NB4 (cell line): ENCODE results near the gene CDH23.

Experiments
- DNase-seq: peaks from one replicate; pipeline ENCODE4 v3.0.0; 2010; ENCODE audit warnings: low read depth
- H3K4me3 ChIP-seq: one replicate; pipeline ENCODE4 v1.5.1; 2011; ENCODE audit warnings: mild to moderate bottlenecking, low read depth, low read length, moderate library complexity
- MYC ChIP-seq: IDR thresholded peaks from 2 replicates; pipeline ENCODE4 v1.6.1; 2011; ENCODE audit warnings: low read depth, low read length
- POLR2A ChIP-seq: IDR thresholded peaks from 2 replicates; pipeline ENCODE4 v1.6.1; 2011; ENCODE audit warnings: mild to moderate bottlenecking; ENCODE audit not compliant: insufficient read length; ENCODE audit errors: extremely low read depth
- TF ChIP-seq, protein P1 (sequence below): IDR thresholded peaks from 2 replicates; pipeline ENCODE4 v1.6.1; 2011; ENCODE audit warnings: low read depth, low read length
- TF ChIP-seq, protein P2 (sequence below): IDR thresholded peaks from one replicate; pipeline ENCODE4 v1.5.1; 2012; ENCODE audit warnings: low read depth, low read length

Gene CDH23

DNA sequence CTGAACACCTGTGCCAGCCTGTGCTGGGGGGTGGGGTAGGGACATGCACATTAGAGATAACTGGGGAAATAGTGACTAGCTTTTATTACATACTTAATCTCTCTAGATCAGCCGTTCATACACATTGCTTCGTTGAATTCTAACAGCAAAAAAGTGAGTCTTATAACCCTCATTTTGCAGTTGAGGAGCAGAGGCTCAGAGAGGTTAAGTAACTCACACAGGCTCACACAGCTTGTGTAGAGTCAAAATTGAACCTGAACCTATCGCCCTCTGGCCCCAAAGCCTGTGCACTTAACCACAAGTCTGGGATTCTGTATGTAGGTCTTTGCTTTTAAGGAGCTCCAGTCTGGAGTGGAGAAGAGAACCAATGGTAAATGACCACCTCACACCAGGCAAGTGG, 59.9 kb downstream of the CDH23 start:
- no peak overlapping the region for H3K4me3 ChIP-seq
- TF ChIP-seq, protein P1, sequence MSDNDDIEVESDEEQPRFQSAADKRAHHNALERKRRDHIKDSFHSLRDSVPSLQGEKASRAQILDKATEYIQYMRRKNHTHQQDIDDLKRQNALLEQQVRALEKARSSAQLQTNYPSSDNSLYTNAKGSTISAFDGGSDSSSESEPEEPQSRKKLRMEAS = no peak
- TF ChIP-seq POLR2A (no peak), MYC (no peak)
- TF ChIP-seq, protein P2, sequence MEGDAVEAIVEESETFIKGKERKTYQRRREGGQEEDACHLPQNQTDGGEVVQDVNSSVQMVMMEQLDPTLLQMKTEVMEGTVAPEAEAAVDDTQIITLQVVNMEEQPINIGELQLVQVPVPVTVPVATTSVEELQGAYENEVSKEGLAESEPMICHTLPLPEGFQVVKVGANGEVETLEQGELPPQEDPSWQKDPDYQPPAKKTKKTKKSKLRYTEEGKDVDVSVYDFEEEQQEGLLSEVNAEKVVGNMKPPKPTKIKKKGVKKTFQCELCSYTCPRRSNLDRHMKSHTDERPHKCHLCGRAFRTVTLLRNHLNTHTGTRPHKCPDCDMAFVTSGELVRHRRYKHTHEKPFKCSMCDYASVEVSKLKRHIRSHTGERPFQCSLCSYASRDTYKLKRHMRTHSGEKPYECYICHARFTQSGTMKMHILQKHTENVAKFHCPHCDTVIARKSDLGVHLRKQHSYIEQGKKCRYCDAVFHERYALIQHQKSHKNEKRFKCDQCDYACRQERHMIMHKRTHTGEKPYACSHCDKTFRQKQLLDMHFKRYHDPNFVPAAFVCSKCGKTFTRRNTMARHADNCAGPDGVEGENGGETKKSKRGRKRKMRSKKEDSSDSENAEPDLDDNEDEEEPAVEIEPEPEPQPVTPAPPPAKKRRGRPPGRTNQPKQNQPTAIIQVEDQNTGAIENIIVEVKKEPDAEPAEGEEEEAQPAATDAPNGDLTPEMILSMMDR = no peak
- DNase-seq = no peak

DNA sequence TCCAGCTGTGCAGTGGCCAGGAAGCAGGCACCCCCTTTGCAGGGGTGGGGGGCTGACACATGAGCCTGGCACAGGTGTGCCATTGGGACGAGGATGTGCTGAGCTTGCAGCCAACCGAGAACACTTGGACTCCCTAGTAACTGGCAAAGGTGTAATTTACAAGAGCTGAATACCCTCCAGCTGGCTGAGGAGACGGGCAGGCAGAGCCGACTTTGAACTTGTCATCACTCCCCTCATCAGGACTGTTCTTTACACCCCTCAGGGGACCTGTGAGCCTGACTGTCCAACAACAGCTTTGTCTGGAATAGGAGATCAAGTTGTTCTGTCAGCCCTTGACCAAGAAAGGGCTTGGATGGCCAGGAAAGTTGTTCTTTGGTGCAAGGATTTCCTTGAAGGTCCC, 61.2 kb downstream of the CDH23 start:
- TF ChIP-seq POLR2A (no peak), MYC (no peak)
- TF ChIP-seq, protein P2 = no peak
- TF ChIP-seq, protein P1 = no peak
- no peak for DNase-seq
- H3K4me3 ChIP-seq = no peak overlapping the region

DNA sequence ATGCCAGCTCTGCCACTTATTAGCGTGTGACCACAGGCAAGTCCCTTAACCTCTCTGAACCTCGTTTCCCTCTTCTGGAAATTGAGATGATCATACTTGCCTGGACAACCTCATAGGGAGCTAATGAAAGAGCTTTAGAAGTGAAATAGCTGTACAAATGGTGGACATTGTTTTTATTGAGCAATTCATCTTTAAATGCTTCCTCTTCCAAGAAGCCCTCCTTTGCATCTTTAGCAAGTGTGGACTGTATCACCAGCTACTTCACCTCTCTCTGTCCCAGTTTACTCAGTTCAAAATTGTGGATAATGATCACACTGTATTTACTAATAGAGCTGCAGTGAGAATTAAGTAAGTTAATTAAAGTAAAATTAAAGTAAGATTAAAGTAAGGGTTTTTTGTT, 61.7 kb downstream of the CDH23 start:
- DNase-seq = no peak
- H3K4me3 ChIP-seq = no peak overlapping the region
- TF ChIP-seq, protein P2 = no peak
- TF ChIP-seq, protein P1 = no peak
- no peak for TF ChIP-seq POLR2A
- no peak for TF ChIP-seq MYC

DNA sequence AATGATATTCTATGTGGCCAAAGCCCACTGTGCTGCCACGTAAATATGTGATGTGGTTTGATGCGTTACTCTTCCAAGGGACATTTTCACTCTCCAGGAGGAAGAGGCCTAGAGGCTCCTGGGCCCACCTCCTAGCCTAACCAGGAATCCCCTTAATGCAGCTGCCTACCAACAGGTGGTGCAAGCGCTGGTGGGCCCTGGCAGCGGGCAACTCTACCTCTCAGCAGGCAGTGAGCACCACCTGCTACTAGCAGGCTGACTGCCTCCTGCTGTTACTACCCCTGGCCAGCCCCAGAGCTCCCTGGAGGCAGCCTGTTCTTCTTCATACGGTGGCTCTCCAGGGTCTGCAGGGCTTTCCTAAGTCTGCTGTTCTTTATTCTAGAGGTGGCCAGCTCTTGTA, 62.8 kb downstream of the CDH23 start:
- TF ChIP-seq, protein P2 = no peak
- TF ChIP-seq MYC (no peak), POLR2A (no peak)
- TF ChIP-seq, protein P1 = no peak
- H3K4me3 ChIP-seq = no peak overlapping the region
- DNase-seq = no peak

DNA sequence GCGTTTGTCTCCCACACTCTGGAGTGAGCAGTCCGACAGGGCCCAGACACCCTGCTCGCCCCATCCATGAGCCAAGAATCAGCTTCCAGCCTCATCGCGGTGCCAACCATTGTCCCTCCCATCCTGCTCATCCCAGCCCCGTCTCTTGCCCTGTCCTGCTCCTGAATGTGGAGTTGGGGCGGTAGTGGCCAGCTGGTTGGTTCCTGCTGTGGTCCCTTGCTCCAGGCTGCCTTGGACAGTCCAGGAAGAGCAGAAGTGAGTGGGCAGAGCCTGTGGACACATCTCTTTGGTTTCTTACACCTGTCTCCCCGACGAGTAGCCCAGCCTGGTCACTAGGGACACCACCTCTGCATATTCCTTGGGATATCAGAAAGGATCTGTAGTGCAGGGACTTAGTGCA, 63.9 kb downstream of the CDH23 start:
- TF ChIP-seq POLR2A = no peak
- TF ChIP-seq, protein P1 = no peak
- TF ChIP-seq, protein P2 = no peak
- DNase-seq = no peak
- no peak overlapping the region for H3K4me3 ChIP-seq

DNA sequence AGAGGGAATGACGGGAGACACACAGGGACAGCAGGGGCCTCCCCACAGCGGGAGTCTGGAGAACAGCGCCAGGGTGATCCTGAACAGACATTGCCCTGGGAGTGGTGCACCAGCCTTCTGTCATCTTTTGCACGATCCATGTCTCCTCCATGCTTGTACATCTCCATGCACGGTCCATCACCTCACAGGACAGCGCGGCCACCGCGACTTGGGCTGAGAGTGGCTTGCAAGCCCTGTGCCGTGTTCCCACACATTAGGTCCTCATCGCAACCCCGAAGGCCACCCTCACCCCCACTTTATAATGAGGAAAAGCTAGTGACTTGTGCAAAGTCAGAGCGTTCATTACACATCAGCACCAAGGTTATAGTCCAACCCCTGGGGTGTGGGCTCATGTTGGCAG, 64.7 kb downstream of the CDH23 start:
- no peak for DNase-seq
- no peak overlapping the region for H3K4me3 ChIP-seq
- TF ChIP-seq, protein P2 = no peak
- TF ChIP-seq POLR2A = no peak
- no peak for TF ChIP-seq MYC
- TF ChIP-seq, protein P1 = no peak
